Endothelial cell (in vitro differentiated cells): Measurements from ENCODE around the gene NTN1. TPM values are rescaled to one million over a fixed set of nuclear protein-coding genes. Genes with fewer than 3 reads are reported as not detected.
A peak's percentile ranks its signal among the peaks of the same experiment; 100 is the strongest.

Experiments used
- DNase-seq: peaks from one replicate; pipeline ENCODE4 v3.0.0; 2021; ENCODE audit warnings: low spot score
- H3K27ac Mint-ChIP-seq: one replicate; pipeline ENCODE4 v1.8.0; 2021; ENCODE audit warnings: mixed read lengths, inconsistent platforms; ENCODE audit not compliant: unreplicated experiment
- H3K27me3 Mint-ChIP-seq: one replicate; pipeline ENCODE4 v1.8.0; 2021; ENCODE audit warnings: mild to moderate bottlenecking, moderate library complexity, mixed read lengths, inconsistent platforms; ENCODE audit not compliant: unreplicated experiment
- H3K36me3 Mint-ChIP-seq: one replicate; pipeline ENCODE4 v1.8.0; 2021; ENCODE audit warnings: mild to moderate bottlenecking, low read depth, mixed read lengths, inconsistent platforms; ENCODE audit not compliant: unreplicated experiment
- H3K4me1 Mint-ChIP-seq: one replicate; pipeline ENCODE4 v1.8.0; 2021; ENCODE audit warnings: mild to moderate bottlenecking, mixed read lengths, inconsistent platforms; ENCODE audit not compliant: unreplicated experiment
- H3K4me3 Mint-ChIP-seq: one replicate; pipeline ENCODE4 v1.8.0; 2021; ENCODE audit warnings: mild to moderate bottlenecking, mixed read lengths, inconsistent platforms; ENCODE audit not compliant: unreplicated experiment
- H3K9me3 Mint-ChIP-seq: one replicate; pipeline ENCODE4 v1.8.0; 2021; ENCODE audit warnings: mixed read lengths, inconsistent platforms; ENCODE audit not compliant: unreplicated experiment
- total RNA-seq: library from RNA; stranded (reverse); fragmentation: NEBNext Ultra II Directional; extraction: Animal tissue kit (Norgen Biotek cat#: 25700); gene quantifications from one replicate; pipeline ENCODE4 v1.2.1, GENCODE V29; 2021; ENCODE audit not compliant: unreplicated experiment
- TF ChIP-seq, protein P1 (sequence below): fragments of 200-600 bp; sonication (generic); IDR thresholded peaks from one replicate; pipeline ENCODE4 v1.5.0; 2021; ENCODE audit warnings: antibody characterized with exemption; ENCODE audit not compliant: unreplicated experiment

NTN1 gene
- total RNA-seq, 1 donor from 2014 or later: 6.6 TPM

GRCh38 chr17:9023392-9024218 is 2.3 kb downstream of the NTN1 start:
- no peak for DNase-seq
- Mint-ChIP-seq H3K27ac (no peak overlapping the region), H3K9me3 (no peaks in the 10 kb centered on the region), H3K4me3 (peak overlapping the region; percentile 28), H3K36me3 (peaks cover 6% of the 10 kb centered on the region), H3K27me3 (peaks cover 16% of the 10 kb centered on the region), H3K4me1 (peaks cover 11% of the 10 kb centered on the region)
- TF ChIP-seq, protein P1, sequence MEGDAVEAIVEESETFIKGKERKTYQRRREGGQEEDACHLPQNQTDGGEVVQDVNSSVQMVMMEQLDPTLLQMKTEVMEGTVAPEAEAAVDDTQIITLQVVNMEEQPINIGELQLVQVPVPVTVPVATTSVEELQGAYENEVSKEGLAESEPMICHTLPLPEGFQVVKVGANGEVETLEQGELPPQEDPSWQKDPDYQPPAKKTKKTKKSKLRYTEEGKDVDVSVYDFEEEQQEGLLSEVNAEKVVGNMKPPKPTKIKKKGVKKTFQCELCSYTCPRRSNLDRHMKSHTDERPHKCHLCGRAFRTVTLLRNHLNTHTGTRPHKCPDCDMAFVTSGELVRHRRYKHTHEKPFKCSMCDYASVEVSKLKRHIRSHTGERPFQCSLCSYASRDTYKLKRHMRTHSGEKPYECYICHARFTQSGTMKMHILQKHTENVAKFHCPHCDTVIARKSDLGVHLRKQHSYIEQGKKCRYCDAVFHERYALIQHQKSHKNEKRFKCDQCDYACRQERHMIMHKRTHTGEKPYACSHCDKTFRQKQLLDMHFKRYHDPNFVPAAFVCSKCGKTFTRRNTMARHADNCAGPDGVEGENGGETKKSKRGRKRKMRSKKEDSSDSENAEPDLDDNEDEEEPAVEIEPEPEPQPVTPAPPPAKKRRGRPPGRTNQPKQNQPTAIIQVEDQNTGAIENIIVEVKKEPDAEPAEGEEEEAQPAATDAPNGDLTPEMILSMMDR: no peak

DNA sequence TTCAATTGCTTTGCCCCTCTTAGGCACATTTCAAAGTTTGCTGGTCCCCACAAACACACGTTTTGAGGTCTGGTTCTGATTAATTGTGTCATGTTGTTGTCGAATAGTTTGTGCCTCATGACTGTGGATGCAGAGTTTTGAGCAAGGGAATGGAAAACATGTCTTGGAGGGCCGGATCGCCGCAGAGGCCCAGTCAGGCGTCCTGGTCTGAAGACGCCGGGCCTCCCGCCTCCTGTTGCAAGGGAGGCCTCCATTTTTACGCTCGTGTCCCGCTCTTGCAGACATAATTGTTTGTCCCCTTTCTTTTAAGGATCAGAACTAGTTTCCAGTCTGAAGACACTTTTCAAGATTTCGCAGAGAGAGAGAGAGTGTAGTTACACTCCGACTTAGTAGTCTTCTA is 3.2 kb downstream of the NTN1 start:
- TF ChIP-seq, protein P1: no peak
- peaks cover 11% of the 10 kb centered on the region for H3K4me1 Mint-ChIP-seq
- DNase-seq: no peak
- H3K9me3 Mint-ChIP-seq: no peaks in the 10 kb centered on the region
- peaks cover 6% of the 10 kb centered on the region for H3K36me3 Mint-ChIP-seq
- H3K4me3 Mint-ChIP-seq: no peak overlapping the region
- H3K27me3 Mint-ChIP-seq: peaks cover 16% of the 10 kb centered on the region
- no peak overlapping the region for H3K27ac Mint-ChIP-seq

- peaks cover 20% of the 10 kb centered on the region for H3K4me1 Mint-ChIP-seq
- TF ChIP-seq, protein P1: no peak
- H3K9me3 Mint-ChIP-seq: no peaks in the 10 kb centered on the region
- H3K4me3 Mint-ChIP-seq: no peak overlapping the region
- H3K27ac Mint-ChIP-seq: no peak overlapping the region
- no peak for DNase-seq
- peaks cover 13% of the 10 kb centered on the region for H3K27me3 Mint-ChIP-seq
- peaks cover 6% of the 10 kb centered on the region for H3K36me3 Mint-ChIP-seq
Measured at GRCh38 chr17:9026741-9027140, 5.4 kb downstream of the NTN1 start.

DNA sequence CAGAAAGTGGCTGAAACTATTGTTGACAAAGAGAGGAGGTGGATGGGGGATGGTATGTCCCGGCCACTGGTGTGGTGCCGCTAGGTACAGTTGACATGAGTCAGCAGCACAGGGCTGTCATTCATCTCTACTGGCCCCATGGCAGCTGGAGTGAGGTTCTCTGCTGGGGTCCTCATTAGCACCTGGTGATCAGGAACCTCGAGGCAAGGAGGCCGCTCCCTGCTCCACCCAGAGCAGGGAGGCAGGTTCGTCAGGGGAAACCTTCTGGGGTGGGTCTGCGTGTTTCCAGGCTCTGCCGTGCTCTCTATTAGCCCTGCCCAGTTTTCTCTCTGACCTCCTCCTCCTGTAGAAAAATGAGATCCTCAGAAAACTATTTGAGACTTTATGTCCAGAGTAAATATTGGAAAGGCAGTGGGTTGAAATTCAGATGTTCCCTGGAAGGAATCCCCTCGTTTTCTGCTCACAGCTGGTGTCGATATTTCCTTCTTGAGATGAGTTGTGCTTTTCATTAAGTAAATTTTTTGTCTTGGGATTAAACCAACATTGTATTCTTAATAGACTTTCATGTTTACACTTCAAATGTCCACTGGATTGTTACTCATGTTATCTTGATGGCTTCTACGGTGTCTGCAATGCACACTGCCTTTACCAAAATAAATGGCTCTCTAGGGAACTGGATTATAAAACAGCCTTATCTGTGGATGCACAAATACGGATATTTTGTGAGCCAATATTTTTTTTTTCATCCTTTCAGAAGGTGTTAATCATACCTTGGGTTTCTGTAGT is 7.1 kb downstream of the NTN1 start:
- H3K27me3 Mint-ChIP-seq: peaks cover 10% of the 10 kb centered on the region
- peaks cover 17% of the 10 kb centered on the region for H3K4me1 Mint-ChIP-seq
- no peak for DNase-seq
- H3K36me3 Mint-ChIP-seq: peaks cover 3% of the 10 kb centered on the region
- TF ChIP-seq, protein P1: no peak
- H3K9me3 Mint-ChIP-seq: no peaks in the 10 kb centered on the region
- no peak overlapping the region for H3K4me3 Mint-ChIP-seq
- no peak overlapping the region for H3K27ac Mint-ChIP-seq
